IPS-18c (cell line): ENCODE results near the gene UFD1.

Experiments
- H3K4me3 ChIP-seq: 2 replicates; pipeline ENCODE4 v1.7.0; 2013; ENCODE audit warnings: low read depth, mild to moderate bottlenecking, low read length, moderate library complexity; ENCODE audit not compliant: insufficient read depth
- H3K9me3 ChIP-seq: one replicate; pipeline ENCODE4 v1.6.1; 2013; ENCODE audit warnings: mild to moderate bottlenecking, low read length, moderate library complexity; ENCODE audit not compliant: control insufficient read depth, insufficient read depth

The UFD1 gene, protein sequence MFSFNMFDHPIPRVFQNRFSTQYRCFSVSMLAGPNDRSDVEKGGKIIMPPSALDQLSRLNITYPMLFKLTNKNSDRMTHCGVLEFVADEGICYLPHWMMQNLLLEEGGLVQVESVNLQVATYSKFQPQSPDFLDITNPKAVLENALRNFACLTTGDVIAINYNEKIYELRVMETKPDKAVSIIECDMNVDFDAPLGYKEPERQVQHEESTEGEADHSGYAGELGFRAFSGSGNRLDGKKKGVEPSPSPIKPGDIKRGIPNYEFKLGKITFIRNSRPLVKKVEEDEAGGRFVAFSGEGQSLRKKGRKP

GRCh38 chr22:19478901-19479354, at the start of gene UFD1:
UFD1 (minus strand) TSS chr22:19479193; CDS start chr22:19479085, 108 bp downstream.
- no peaks in the 10 kb centered on the region for H3K9me3 ChIP-seq
- H3K4me3 ChIP-seq = peak within 1 kb of the TSS; percentile 88

DNA sequence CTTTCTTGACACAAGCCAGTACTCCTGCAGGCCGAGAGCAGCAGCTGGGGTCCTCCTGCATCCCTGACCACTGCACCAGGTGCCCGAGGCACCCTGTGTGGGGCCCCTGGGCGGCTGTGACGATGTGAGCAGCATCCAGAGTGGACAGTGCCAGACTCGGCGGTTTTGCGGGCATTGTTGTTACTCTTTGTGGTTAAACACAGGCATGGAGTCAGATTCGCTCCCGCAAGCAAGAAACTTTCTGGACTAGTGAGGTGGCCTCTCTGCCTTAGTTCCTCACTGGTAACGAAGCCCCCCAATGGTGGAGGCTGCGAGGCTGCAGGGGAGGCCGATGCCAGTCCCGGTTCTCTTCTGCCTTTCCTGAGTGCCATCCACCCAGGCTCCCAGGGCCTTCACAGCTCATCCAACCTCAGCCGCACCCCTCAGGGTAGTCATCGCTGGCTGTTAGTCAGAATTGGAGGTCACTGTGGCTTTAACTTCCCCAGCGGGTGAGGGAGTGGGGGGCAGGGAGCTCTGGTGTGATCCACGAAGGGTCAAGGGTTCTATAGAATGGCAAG, 48.9 kb upstream of the UFD1 start:
- no peak overlapping the region for H3K4me3 ChIP-seq
- H3K9me3 ChIP-seq = no peaks in the 10 kb centered on the region

GRCh38 chr22:19527321-19527721, 48.3 kb upstream of the UFD1 start:
- Histone ChIP-seq H3K9me3 (no peaks in the 10 kb centered on the region), H3K4me3 (no peak overlapping the region)

DNA sequence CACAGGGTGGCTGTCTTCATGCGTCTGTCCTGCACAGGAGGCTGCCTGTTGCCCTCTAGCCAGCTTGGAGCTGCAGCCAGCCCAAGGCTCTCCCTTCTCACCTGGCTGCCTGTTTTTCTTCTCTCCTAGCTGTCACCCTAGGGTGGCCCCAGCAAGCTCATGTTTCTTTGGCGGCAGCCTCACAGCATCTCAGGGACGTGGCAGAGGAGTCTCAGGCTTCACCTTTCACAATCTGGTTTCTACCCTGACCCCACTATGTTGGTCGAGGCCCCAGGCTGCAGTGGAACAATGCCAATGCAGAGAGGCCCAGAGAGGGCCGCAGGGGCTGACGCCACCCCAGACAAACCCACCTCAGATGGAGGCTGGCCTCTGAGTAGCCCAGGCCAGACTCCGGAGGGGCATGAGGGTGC, 47.7 kb upstream of the UFD1 start:
- no peak overlapping the region for H3K4me3 ChIP-seq
- no peaks in the 10 kb centered on the region for H3K9me3 ChIP-seq

DNA sequence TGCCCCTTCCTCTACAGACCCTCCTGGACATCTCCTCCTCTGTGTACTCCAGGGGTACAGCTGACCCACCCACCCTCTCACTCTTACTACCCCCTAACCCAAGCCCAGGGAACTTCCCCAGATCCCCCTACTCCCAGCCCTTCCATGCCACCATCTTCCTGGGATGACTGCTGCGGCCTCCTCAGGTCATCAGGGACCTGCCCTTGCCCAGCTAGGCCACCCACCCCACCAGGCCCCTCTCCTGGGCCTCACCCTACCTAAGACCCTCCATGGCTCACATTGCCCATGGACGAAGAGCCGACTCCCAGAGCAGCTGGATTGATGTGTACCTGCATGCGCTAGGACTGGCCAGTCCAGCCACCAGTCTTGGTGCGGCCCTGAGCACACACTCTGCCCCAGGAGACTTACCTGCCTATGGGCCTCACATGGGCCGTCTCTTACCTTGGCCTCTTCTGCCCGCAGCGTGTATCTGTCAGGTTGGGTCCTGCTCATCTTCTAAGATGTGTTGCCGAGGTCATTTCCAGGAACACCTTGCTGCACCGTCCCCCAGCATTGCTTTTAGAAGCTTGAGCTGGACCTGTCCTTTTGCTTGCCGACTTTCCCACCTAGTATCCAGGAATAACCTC, 47.2 kb upstream of the UFD1 start:
- Histone ChIP-seq H3K4me3 (no peak overlapping the region), H3K9me3 (no peaks in the 10 kb centered on the region)

- Histone ChIP-seq H3K4me3 (no peak overlapping the region), H3K9me3 (no peaks in the 10 kb centered on the region)
Observed at GRCh38 chr22:19525666-19526065, 46.7 kb upstream of the UFD1 start.

DNA sequence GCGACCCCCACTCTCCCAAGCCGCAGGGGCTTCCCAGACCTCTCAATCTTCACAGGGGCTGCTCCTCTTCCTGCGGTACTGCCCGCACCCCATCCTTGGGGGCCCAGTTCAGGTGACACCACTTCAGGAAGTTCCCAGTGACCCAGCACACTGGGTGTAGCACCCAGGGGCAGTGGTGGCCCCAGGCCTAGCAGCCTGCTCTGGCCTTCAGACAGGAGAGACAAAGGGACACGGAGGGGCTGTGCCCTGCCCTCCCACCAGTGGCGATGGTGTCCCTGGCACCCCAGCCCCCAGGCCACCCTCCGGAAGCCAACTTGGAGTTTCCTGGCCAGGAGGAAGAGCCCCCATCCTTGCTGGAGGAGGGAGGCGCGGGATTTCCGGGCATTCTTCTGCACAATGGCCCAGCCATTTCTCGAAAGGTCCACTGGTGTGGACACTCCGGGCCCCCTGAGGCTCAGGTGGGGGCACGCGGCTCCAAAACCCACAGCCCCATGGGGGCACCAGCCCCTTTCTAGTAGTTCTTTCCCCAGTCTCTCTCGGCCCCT, 46.2 kb upstream of the UFD1 start:
- Histone ChIP-seq H3K9me3 (no peaks in the 10 kb centered on the region), H3K4me3 (peak overlapping the region; percentile 59; the same call in 1 of the 2 replicates)

DNA sequence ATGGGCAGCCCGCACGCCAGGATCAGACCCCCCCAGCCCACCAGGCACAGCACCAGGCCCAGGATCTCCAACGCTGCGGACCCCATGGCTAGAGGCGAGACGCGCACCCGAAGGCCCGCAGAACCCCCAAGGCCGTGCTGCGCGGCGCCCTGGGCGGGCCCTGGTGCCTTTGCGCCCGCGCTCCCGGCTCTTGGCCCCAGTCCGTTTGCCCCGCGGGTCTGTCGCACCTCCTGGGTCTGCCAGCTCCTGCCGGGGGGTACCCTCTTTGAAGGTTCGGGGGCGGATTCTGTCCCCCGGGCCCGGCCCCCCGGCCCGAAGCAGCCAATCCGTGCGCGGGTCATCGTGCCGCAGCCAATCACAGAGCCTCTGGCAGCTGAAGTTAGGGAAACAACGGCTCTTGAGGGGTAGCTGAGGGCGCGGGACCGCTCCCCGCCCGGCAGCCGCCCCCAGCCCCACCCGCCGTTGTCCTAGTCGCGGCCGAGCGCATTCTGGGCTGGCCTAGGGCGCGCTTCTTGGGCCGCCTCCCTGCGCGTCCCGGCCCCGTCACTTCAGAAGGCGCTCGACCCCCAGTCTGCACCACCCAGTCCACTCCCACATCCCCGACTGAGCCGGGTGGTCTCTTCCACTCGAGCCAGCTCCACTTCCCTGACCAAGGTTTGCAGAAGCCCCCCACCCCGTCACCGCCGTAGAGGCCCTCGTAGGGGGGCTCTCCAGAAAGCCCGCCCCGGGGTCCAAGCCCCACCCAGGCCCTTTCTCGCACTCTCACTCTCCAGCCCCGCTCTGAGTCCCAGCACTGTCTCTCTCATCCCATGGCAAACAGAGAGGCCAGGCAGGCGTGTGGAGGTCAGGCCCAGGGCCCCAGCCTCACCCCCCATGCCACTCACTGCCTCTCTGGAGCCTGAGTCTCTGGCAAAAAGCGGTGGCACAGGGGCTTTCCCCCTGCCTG, 45.5 kb upstream of the UFD1 start, which contains the start of gene CLDN5:
Gene CLDN5, minus strand, starts transcription at position 241 of the 946 bp plus-strand sequence. Its CDS starts 155 bp downstream, at position 86.
- Histone ChIP-seq H3K4me3 (peak within 1 kb of the TSS; percentile 59), H3K9me3 (no peaks in the 10 kb centered on the region)

- Histone ChIP-seq H3K9me3 (no peaks in the 10 kb centered on the region), H3K4me3 (peak overlapping the region; percentile 59)
Observed at GRCh38 chr22:19523240-19524169, 44.5 kb upstream of the UFD1 start.

DNA sequence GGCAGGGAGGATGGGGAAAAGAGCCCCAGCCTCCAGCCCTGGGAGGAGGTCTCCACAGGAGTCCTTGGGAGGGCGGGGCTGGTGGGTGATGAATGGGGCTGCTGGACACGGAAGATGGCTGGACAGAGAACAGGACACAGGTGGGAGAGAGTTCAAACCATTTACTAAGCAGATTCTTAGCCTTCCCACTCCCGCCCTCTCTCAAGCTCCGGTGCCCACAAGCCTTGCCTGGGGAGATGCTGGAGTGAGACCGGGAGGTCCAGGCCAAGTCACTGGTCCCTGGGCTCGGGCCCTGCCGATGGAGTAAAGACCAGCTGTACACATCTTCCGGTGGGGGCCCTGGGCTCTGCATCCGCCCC, 43.9 kb upstream of the UFD1 start:
- Histone ChIP-seq H3K9me3 (no peaks in the 10 kb centered on the region), H3K4me3 (peak overlapping the region; percentile 59)

GRCh38 chr22:19522190-19522880, 43.3 kb upstream of the UFD1 start:
- H3K9me3 ChIP-seq = no peaks in the 10 kb centered on the region
- no peak overlapping the region for H3K4me3 ChIP-seq

DNA sequence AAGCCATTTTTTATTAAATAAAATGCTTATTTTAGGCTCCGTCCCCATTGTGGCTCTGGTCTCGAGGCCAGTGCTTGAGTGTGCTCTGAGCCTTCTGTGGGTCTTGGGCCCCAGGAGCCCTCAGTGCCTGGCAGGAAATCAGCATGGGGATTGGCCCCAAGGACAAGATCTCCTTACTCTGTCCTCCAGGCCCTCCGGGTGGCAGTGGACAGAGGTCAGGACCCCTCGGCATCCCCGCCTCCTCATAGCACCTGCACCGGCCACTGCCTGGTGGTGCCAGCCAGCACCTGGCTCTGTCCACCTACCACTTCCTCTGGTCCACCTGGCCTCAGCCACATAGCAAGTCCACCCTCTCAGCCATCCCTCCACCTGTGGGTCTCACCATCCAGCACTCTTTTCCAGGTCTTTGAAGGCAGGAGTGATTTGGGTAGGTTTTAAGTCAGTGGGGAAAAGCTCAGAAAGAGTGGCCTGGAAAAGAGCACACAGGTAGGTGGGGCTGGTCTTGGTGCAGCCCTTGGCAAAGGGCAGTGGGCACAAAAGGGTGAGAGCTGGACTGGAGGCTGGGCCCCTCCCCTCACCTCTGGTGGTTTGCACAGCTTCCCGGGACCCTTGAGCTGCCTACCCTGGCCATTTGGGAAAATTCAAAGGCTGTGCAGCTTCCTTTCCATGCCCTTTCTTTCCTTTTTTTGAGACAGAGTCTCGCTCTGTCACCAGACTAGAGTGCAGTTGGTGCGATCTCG, 41.7 kb upstream of the UFD1 start:
- H3K9me3 ChIP-seq = no peaks in the 10 kb centered on the region
- H3K4me3 ChIP-seq = no peak overlapping the region

DNA sequence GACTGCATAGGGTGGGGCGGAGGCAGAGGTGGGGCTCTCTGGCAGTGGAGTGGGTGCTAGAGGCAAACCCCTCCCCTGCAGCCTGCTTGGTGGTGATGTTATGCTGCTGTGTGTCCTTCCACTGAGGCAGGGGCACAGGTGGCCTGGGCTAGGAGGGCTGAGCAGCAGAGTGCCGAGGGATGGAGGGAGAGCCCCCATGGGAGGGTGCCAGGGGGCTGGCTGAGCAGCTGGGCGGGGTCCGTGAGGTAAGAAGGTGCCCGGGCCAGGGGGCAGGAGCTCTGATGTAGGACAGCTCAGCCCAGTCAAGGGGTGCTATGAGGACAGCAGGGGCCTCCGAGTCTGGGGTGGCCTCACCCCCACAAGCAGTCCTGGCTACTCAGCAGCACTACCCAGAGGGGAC, 41.0 kb upstream of the UFD1 start:
- H3K9me3 ChIP-seq = no peaks in the 10 kb centered on the region
- H3K4me3 ChIP-seq = no peak overlapping the region

DNA sequence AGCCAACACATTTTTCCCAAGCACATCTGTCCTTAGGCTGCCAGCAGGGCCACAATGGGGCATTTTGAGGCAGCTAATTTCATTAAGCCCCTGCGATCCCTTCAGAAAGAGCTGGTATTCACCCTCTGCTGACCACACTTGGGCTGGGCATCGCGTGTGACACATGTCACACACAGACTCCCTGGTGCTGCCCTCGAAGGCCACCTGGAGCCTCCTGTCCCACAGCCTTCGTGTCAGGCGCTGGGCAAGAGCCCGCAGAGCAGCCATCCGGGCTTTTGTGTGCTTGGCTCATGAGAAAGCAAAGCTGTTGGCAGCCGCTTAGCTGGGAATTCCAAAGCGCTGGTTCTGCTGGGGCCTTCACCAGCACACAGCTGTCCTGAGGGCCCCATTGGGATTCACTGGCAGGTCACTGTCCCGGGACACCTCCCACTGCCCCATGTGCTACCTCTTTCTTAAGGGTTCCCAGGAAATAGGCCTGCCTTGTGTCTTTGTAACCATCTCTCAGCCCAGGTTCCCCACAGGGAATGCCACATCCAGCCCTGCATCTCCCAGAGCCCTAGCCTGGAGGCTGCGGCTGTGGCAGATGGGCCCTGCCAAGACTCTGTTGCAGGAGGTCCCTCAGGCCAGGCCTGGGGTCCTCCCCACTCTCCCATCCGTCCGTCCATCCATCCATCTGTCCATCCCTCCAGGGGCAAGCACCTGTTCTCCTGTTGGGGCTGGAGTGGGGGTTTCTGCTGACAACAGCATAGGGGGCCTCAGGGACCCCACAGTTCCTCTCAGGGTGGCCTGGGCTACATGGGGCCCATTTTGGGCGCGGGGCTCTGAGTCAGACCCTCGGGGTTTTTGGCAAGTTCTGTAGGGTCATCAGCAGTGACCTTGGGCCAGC, 40.3 kb upstream of the UFD1 start:
- Histone ChIP-seq H3K9me3 (no peaks in the 10 kb centered on the region), H3K4me3 (no peak overlapping the region)
